GM12892 (cell line): ENCODE data around the gene MLLT1.

Source experiments
- POLR2A ChIP-seq: IDR thresholded peaks from 2 replicates; pipeline ENCODE4 v1.6.1; 2011; ENCODE audit warnings: low read depth, low read length, control low read depth
- POLR2AphosphoS5 ChIP-seq: IDR thresholded peaks from 2 replicates; pipeline ENCODE4 v1.6.1; 2011; ENCODE audit warnings: low read depth, low read length, control low read depth

GRCh38 chr19:6318772-6319171, 39.0 kb upstream of the MLLT1 start:
- no peak for TF ChIP-seq POLR2A
- TF ChIP-seq POLR2AphosphoS5 = no peak
